HG02981 (cell line): ENCODE data around the gene GID4.

Experiments used
- ATAC-seq: cut with Tn5 transposase; IDR thresholded peaks from one replicate; pipeline ENCODE4 v1.9.1; 2021; ENCODE audit warnings: mild to moderate bottlenecking, moderate library complexity; ENCODE audit not compliant: unreplicated experiment

The GID4 gene

GRCh38 chr17:18042983-18043382 lies 3.8 kb downstream of the GID4 start:
- no peak for ATAC-seq

- ATAC-seq, result no peak
These were observed 4.3 kb downstream of the GID4 start for GRCh38 chr17:18043491-18043890.

GRCh38 chr17:18044609-18045008 lies 5.4 kb downstream of the GID4 start:
- ATAC-seq, result no peak

GRCh38 chr17:18045691-18046350 lies 6.6 kb downstream of the GID4 start:
- no peak for ATAC-seq

GRCh38 chr17:18055597-18055996 lies 16.4 kb downstream of the GID4 start:
- ATAC-seq, result no peak

GRCh38 chr17:18056214-18056613 lies 17.0 kb downstream of the GID4 start:
- ATAC-seq, result no peak

GRCh38 chr17:18059283-18059682 lies 20.1 kb downstream of the GID4 start:
- no peak for ATAC-seq

- no peak for ATAC-seq
These were observed 24.8 kb downstream of the GID4 start for GRCh38 chr17:18064053-18064452.

GRCh38 chr17:18065546-18065945 lies 26.3 kb downstream of the GID4 start:
- no peak for ATAC-seq

- no peak for ATAC-seq
These were observed 27.7 kb downstream of the GID4 start for GRCh38 chr17:18066866-18067265.

- no peak for ATAC-seq
These were observed 29.9 kb downstream of the GID4 start for GRCh38 chr17:18069101-18069500.

GRCh38 chr17:18070861-18071340 lies 31.7 kb downstream of the GID4 start:
- ATAC-seq, result no peak

- ATAC-seq, result no peak
These were observed 32.5 kb downstream of the GID4 start for GRCh38 chr17:18071751-18072150.

- ATAC-seq, result no peak
These were observed 35.5 kb downstream of the GID4 start for GRCh38 chr17:18074566-18075272.

- no peak for ATAC-seq
These were observed 37.7 kb downstream of the GID4 start for GRCh38 chr17:18076936-18077335.

GRCh38 chr17:18079543-18079942 lies 40.3 kb downstream of the GID4 start:
- no peak for ATAC-seq

GRCh38 chr17:18084256-18084655 lies 45.0 kb downstream of the GID4 start:
- ATAC-seq, result no peak

GRCh38 chr17:18087610-18088491 lies 48.6 kb downstream of the GID4 start, which contains the start of gene DRG2:
Gene DRG2 (plus strand): TSS chr17:18087948. CDS start chr17:18088024, 76 bp downstream.
- ATAC-seq, result peak; percentile 73

GRCh38 chr17:18089613-18090012 lies 50.4 kb downstream of the GID4 start:
- ATAC-seq, result no peak

- no peak for ATAC-seq
These were observed 54.6 kb downstream of the GID4 start for GRCh38 chr17:18093616-18094408.

- ATAC-seq, result no peak
These were observed 55.2 kb downstream of the GID4 start for GRCh38 chr17:18094409-18094807.
